Measurements from ENCODE around the gene TTLL3. TPM values are rescaled to one million over a fixed set of nuclear protein-coding genes. Genes with fewer than 3 reads are reported as not detected.

TTLL3 gene
- total and polyA plus RNA-seq, 2 of the 8 experiments (the other 6 are each of a cell fraction or from before 2014, with no cell fraction given), result 5.9 to 8.9 TPM

- TF ChIP-seq CHD7 (IDR thresholded peaks at IDR 0.05; ENCODE audit: insufficient replicate concordance, low read length) (no peak), MAX (IDR thresholded peaks at IDR 0.05) (no peak), USF2 (IDR thresholded peaks at IDR 0.05; ENCODE audit: low read length) (no peak), RXRA (IDR thresholded peaks at IDR 0.05; ENCODE audit: insufficient read depth, low read depth, low read length) (no peak), KDM4A (IDR thresholded peaks at IDR 0.05; ENCODE audit: low read depth, low read length, severe bottlenecking) (no peak), CBX8 (IDR thresholded peaks at IDR 0.05; ENCODE audit: borderline replicate concordance, low read depth, low read length) (no peak), JUN (IDR thresholded peaks at IDR 0.05; ENCODE audit: low read depth, low read length) (no peak), CHD1 (IDR thresholded peaks at IDR 0.05; ENCODE audit: low read depth, low read length) (no peak)
Observed at GRCh38 chr3:9879830-9880549, 69.9 kb downstream of the TTLL3 start, which contains the start of gene CIDEC (continued).

Measured in H1 (cell line).